ENCODE measurements around the gene AUTS2. TPM values are rescaled to one million over a fixed set of nuclear protein-coding genes. Genes with fewer than 3 reads are reported as not detected.

The AUTS2 gene
- total and polyA plus RNA-seq, 10 of the 15 experiments (the other 5 are each of a cell fraction or from before 2014, with no cell fraction given) = 6.4 to 55.6 (median 21.6) TPM

DNA sequence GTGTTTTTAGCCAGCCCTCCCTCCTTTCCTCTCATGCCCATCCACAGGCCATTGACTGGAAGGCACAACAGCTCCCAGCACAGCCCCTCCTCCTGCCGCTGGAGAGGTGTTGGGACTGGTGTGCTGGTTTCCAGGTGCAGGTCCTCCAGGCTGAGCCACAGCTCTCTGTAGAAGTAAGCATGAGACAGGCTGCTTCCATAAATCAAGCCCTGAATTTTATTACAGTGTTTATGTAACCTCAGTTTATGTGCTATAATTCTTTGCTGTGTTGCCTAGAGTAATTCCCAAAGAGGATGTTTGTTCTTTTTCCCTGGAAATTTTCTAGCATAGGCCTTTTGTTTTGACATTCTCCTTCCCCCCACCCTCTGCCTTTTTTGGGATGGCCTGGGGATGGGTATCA is 445.8 kb downstream of the AUTS2 start:
- H3K9me3 ChIP-seq (replicated peaks; ENCODE audit: control insufficient read depth, insufficient read depth, low read length) = no peaks in the 10 kb centered on the region
- no peak overlapping the region for H3K27ac ChIP-seq (ENCODE audit: control insufficient read depth, insufficient read depth)
- intact Hi-C loops (cut with micrococcal nuclease; ENCODE audit: unreplicated experiment) (loop anchor here (5.0 to 10.0 kb wide), 3 partner anchors 118 to 653 kb away; no protein-coding TSS in a partner anchor), in situ Hi-C loops (cut with MboI) (no loop called here)
- no peaks in the 10 kb centered on the region for H4K20me1 ChIP-seq (ENCODE audit: control insufficient read depth, insufficient read depth)
- no peak for TF ChIP-seq MLLT1 (IDR thresholded peaks at IDR 0.05)
- TF ChIP-seq PAX5 (IDR thresholded peaks at IDR 0.05; ENCODE audit: borderline replicate concordance, low read depth, low read length) = no peak
- TF ChIP-seq ELK1 (IDR thresholded peaks at IDR 0.05; ENCODE audit: low read depth, low read length) = no peak
- no peak for TF ChIP-seq STAT1 (conservative IDR thresholded peaks at IDR 0.05)
- no peak for TF ChIP-seq NFYB (IDR thresholded peaks at IDR 0.05; ENCODE audit: insufficient read depth, low read depth, low read length)
- no peak for TF ChIP-seq CBFB (IDR thresholded peaks at IDR 0.05; ENCODE audit: low read depth)
- TF ChIP-seq BHLHE40 (IDR thresholded peaks at IDR 0.05; ENCODE audit: borderline replicate concordance in 1 of 2, low read depth in 2 of 2, low read length in 1 of 2) = no peak
- no peak for TF ChIP-seq MXI1 (IDR thresholded peaks at IDR 0.05; ENCODE audit: low read depth, low read length)
- no peak for TF ChIP-seq ATF7 (IDR thresholded peaks at IDR 0.05; ENCODE audit: low read depth)
- TF ChIP-seq CEBPB (IDR thresholded peaks at IDR 0.05; ENCODE audit: borderline replicate concordance in 1 of 2, low read depth in 2 of 2, low read length in 2 of 2) = no peak
- TF ChIP-seq, protein P1, sequence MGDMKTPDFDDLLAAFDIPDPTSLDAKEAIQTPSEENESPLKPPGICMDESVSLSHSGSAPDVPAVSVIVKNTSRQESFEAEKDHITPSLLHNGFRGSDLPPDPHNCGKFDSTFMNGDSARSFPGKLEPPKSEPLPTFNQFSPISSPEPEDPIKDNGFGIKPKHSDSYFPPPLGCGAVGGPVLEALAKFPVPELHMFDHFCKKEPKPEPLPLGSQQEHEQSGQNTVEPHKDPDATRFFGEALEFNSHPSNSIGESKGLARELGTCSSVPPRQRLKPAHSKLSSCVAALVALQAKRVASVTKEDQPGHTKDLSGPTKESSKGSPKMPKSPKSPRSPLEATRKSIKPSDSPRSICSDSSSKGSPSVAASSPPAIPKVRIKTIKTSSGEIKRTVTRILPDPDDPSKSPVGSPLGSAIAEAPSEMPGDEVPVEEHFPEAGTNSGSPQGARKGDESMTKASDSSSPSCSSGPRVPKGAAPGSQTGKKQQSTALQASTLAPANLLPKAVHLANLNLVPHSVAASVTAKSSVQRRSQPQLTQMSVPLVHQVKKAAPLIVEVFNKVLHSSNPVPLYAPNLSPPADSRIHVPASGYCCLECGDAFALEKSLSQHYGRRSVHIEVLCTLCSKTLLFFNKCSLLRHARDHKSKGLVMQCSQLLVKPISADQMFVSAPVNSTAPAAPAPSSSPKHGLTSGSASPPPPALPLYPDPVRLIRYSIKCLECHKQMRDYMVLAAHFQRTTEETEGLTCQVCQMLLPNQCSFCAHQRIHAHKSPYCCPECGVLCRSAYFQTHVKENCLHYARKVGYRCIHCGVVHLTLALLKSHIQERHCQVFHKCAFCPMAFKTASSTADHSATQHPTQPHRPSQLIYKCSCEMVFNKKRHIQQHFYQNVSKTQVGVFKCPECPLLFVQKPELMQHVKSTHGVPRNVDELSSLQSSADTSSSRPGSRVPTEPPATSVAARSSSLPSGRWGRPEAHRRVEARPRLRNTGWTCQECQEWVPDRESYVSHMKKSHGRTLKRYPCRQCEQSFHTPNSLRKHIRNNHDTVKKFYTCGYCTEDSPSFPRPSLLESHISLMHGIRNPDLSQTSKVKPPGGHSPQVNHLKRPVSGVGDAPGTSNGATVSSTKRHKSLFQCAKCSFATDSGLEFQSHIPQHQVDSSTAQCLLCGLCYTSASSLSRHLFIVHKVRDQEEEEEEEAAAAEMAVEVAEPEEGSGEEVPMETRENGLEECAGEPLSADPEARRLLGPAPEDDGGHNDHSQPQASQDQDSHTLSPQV (IDR thresholded peaks at IDR 0.05) = no peak
- no peak for TF ChIP-seq IKZF1 (conservative IDR thresholded peaks at IDR 0.05)
- TF ChIP-seq SMC3 (IDR thresholded peaks at IDR 0.05; ENCODE audit: borderline replicate concordance, low read length) = no peak
- no peak overlapping the region for H2AFZ ChIP-seq (ENCODE audit: control insufficient read depth, low read depth, low read length)
- no TSS peak for BruUV-seq (replicated peaks)
- H3K4me2 ChIP-seq (ENCODE audit: control insufficient read depth, insufficient read depth) = no peak overlapping the region
- 89% methylated on average over 1 of the region's 1 CpG for WGBS (ENCODE audit: insufficient coverage, insufficient replicate concordance, low lambda C conversion rate, missing lambda C conversion rate)
- DNase-seq (ENCODE audit: low read depth, low spot score) (no peak), ATAC-seq (no peak), FAIRE-seq (no peak)
- ChIA-PET RAD21 (ENCODE audit: unreplicated experiment) (interaction anchor here (1.7 to 2.5 kb wide), 2 partner anchors 652 to 654 kb away, joined by 4 to 22 read pairs; no protein-coding TSS in a partner anchor), CTCF (interaction anchor here (1.1 to 3.0 kb wide), 3 partner anchors 9 to 654 kb away, joined by 3 to 22 read pairs (median 9); no protein-coding TSS in a partner anchor), SMC1A (ENCODE audit: uncharacterized antibody, unreplicated experiment) (interaction anchor here (1.4 to 3.0 kb wide), 5 partner anchors 9 to 654 kb away, joined by 3 to 17 read pairs (median 13); no protein-coding TSS in a partner anchor), POLR2A (interaction anchor here (0.7 kb wide), 1 partner anchor 55 kb away, joined by 10 read pairs; no protein-coding TSS in a partner anchor)
- no peaks in the 10 kb centered on the region for H3K79me2 ChIP-seq (ENCODE audit: control insufficient read depth, insufficient read depth, low read length)
- no peaks in the 10 kb centered on the region for H3K4me1 ChIP-seq (ENCODE audit: control insufficient read depth, insufficient read depth, low read length)
- H3K36me3 ChIP-seq (ENCODE audit: control insufficient read depth in 2 of 2, insufficient read depth in 2 of 2, low read length in 1 of 2) = no peaks in the 10 kb centered on the region
- no peak overlapping the region for H3K9ac ChIP-seq (ENCODE audit: control insufficient read depth, insufficient read depth, low read length)
- H3K4me3 ChIP-seq = no peak overlapping the region
- H3K27me3 ChIP-seq (replicated peaks in 1 of 2; ENCODE audit: control insufficient read depth in 2 of 2, insufficient read depth in 2 of 2, low read length in 1 of 2) = no peaks in the 10 kb centered on the region

Data from GM12878 (cell line).